Measurements from ENCODE around the gene HUNK.

GRCh38 chr21:31915566-31915965 lies 42.7 kb downstream of the HUNK start:
- no peak for TF ChIP-seq FOXM1 (IDR thresholded peaks at IDR 0.05; ENCODE audit: borderline replicate concordance)
- no peak for TF ChIP-seq CTBP1 (IDR thresholded peaks at IDR 0.05; ENCODE audit: borderline replicate concordance)
